HL-60 (cell line): ENCODE results near the gene GPAT2.
"Not testable (repeated sequence)": the region's sequence is repeated elsewhere in the genome, so short reads cannot be mapped to it uniquely, and the experiment has no call there.

Experiments
- POLR2AphosphoS5 ChIP-seq: IDR thresholded peaks from 2 replicates; pipeline ENCODE4 v1.6.1; 2012; ENCODE audit warnings: low read depth
- REST ChIP-seq: IDR thresholded peaks from 2 replicates; pipeline ENCODE4 v1.6.1; 2012; ENCODE audit warnings: low read depth; ENCODE audit not compliant: insufficient replicate concordance
- TF ChIP-seq, protein P1 (sequence below): IDR thresholded peaks from one replicate; pipeline ENCODE4 v1.5.1; 2011; ENCODE audit warnings: low read length, control low read depth, inconsistent platforms; ENCODE audit not compliant: insufficient read depth

- TF ChIP-seq, protein P1, sequence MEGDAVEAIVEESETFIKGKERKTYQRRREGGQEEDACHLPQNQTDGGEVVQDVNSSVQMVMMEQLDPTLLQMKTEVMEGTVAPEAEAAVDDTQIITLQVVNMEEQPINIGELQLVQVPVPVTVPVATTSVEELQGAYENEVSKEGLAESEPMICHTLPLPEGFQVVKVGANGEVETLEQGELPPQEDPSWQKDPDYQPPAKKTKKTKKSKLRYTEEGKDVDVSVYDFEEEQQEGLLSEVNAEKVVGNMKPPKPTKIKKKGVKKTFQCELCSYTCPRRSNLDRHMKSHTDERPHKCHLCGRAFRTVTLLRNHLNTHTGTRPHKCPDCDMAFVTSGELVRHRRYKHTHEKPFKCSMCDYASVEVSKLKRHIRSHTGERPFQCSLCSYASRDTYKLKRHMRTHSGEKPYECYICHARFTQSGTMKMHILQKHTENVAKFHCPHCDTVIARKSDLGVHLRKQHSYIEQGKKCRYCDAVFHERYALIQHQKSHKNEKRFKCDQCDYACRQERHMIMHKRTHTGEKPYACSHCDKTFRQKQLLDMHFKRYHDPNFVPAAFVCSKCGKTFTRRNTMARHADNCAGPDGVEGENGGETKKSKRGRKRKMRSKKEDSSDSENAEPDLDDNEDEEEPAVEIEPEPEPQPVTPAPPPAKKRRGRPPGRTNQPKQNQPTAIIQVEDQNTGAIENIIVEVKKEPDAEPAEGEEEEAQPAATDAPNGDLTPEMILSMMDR = peak; percentile 5
- TF ChIP-seq POLR2AphosphoS5, REST: not testable (repeated sequence)
Measured at GRCh38 chr2:96011129-96011455, 23.6 kb downstream of the GPAT2 start.
